Upper lobe of left lung (tissue), 4 donors: Measurements from ENCODE around the gene MPV17L2.

Experiments used
- CTCF ChIP-seq, 6 experiments: fragments of 450-650 bp in 4 of 6; fragments of 200-600 bp in 2 of 6; sonication (generic) in 2 of 6; IDR thresholded peaks; one replicate each; pipeline ENCODE4 v1.5.1; 2016 to 2019; ENCODE audit warnings: antibody characterized with exemption in 6 of 6
- EP300 ChIP-seq, 4 donors: sonication (generic); formaldehyde crosslinking; IDR thresholded peaks; one replicate each; pipeline ENCODE4 v1.5.1; 2017; ENCODE audit warnings: antibody characterized with exemption in 4 of 4, control low read depth in 2 of 4
- POLR2A ChIP-seq, 4 donors: fragments of 450-650 bp; IDR thresholded peaks; one replicate each; pipeline ENCODE4 v1.5.1; 2016 to 2017; ENCODE audit warnings: antibody characterized with exemption in 4 of 4, mild to moderate bottlenecking in 2 of 4

- no peak for TF ChIP-seq CTCF (IDR thresholded peaks at IDR 0.05)
- no peak for TF ChIP-seq POLR2A (IDR thresholded peaks at IDR 0.05)
- no peak for TF ChIP-seq EP300 (IDR thresholded peaks at IDR 0.05)
Measured at GRCh38 chr19:18165794-18166544, 27.0 kb upstream of the MPV17L2 start.
